ENCODE data around the gene STAMBP. TPM values are rescaled to one million over a fixed set of nuclear protein-coding genes. Genes with fewer than 3 reads are reported as not detected.

STAMBP gene
- total and polyA plus RNA-seq, 2 of the 4 experiments (the other 2 are of a cell fraction), result 29.7 to 38.7 TPM

DNA sequence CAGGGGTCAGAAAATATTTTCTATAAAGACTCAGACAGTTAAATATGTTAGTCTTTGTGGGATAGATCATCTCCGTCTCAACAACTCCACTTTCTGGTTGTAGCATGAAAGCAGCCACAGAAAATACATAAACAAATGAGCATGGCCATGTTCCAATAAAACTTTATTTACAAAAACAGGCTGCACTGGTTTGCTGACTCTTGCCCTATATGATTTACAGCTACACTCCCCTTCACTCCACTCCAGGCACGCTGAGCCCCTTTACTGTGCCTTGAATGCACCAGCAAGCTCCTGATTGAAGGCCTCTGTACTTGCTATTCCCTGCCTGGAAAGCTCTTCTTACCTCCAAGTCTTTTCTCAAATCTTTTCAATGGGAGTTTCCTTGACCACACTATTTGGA lies 5.8 kb upstream of the STAMBP start:
- Histone ChIP-seq H3K23ac (ENCODE audit: low read depth, low read length) (no peak overlapping the region; the same call in 1 of the 2 replicates), H2BK15ac (ENCODE audit: low read depth, low read length) (no peak overlapping the region), H2AK9ac (replicated peaks; ENCODE audit: low read depth, low read length, poor library complexity) (no peak overlapping the region), H3K18ac (ENCODE audit: low read depth, low read length) (no peak overlapping the region), H4K5ac (ENCODE audit: low read depth, low read length) (no peak overlapping the region), H2BK5ac (ENCODE audit: low read depth, low read length, poor library complexity, severe bottlenecking) (no peak overlapping the region), H3K4me3 (ENCODE audit: insufficient read depth, low read depth, low read length) (no peak overlapping the region), H3K4me2 (ENCODE audit: low read depth, low read length) (no peak overlapping the region), H2BK120ac (ENCODE audit: low read depth, low read length) (no peak overlapping the region), H3K36me3 (ENCODE audit: control insufficient read depth, insufficient read depth, low read length) (no peaks in the 10 kb centered on the region), H2BK20ac (ENCODE audit: low read depth, low read length) (no peak overlapping the region), H4K20me1 (ENCODE audit: insufficient read depth, low read length) (no peaks in the 10 kb centered on the region), H3K27ac (ENCODE audit: insufficient read depth, low read length) (no peak overlapping the region), H3K4ac (ENCODE audit: low read depth, low read length) (no peak overlapping the region), H3K9me3 (ENCODE audit: control insufficient read depth, insufficient read depth, low read length) (no peaks in the 10 kb centered on the region), H3K4me1 (ENCODE audit: control insufficient read depth, insufficient read depth, low read length) (no peaks in the 10 kb centered on the region), H2AFZ (replicated peaks; ENCODE audit: low read length, poor library complexity) (no peak overlapping the region), H3K9ac (ENCODE audit: low read depth, low read length) (no peak overlapping the region), H3K9me1 (ENCODE audit: insufficient read depth, low read length) (no peaks in the 10 kb centered on the region), H3K79me1 (ENCODE audit: low read depth in 1 of 2, low read length in 2 of 2) (0 out of 4 replicates have a peak, but pooled peaks cover 0 to 7% of the 10 kb centered on the region in 2 experiments), H2AK5ac (ENCODE audit: low read depth, low read length) (no peak overlapping the region), H3K56ac (ENCODE audit: extremely low read depth, insufficient read depth, low read length) (no peak overlapping the region), H4K8ac (ENCODE audit: low read depth in 2 of 2, low read length in 2 of 2) (no peak overlapping the region), H4K91ac (ENCODE audit: insufficient read depth, low read depth, low read length) (no peak overlapping the region), H3K14ac (replicated peaks; ENCODE audit: low read depth, low read length) (no peak overlapping the region), H3K27me3 (ENCODE audit: control insufficient read depth, insufficient read depth, low read length) (peaks cover 10% of the 10 kb centered on the region)
- intact Hi-C loops (cut with micrococcal nuclease) (no loop called here), in situ Hi-C loops (cut with MboI; ENCODE audit: low sequenced_read_pairs) (loop anchor here (10.0 to 25.0 kb wide), 2 partner anchors 162 to 514 kb away; partner anchors contain the start of genes SLC4A5 and TET3), dilution Hi-C loops (cut with HindIII; ENCODE audit: low sequenced_read_pairs, unreplicated experiment) (no loop called here)
- POLR2A ChIA-PET (ENCODE audit: unreplicated experiment), result no interaction called here
- TF ChIP-seq BHLHE40 (IDR thresholded peaks at IDR 0.05; ENCODE audit: low read depth, low read length) (no peak), MXI1 (IDR thresholded peaks at IDR 0.05; ENCODE audit: borderline replicate concordance, low read depth, low read length) (no peak), POLR2A (IDR thresholded peaks at IDR 0.05; ENCODE audit: low read depth, low read length) (no peak), MAZ (IDR thresholded peaks at IDR 0.05; ENCODE audit: borderline replicate concordance, low read depth, low read length) (no peak), SMC3 (IDR thresholded peaks at IDR 0.05; ENCODE audit: low read depth, low read length) (no peak), FOS (IDR thresholded peaks at IDR 0.05; ENCODE audit: low read depth, low read length) (no peak), CEBPB (IDR thresholded peaks at IDR 0.05; ENCODE audit: low read depth, low read length) (no peak), CHD1 (IDR thresholded peaks at IDR 0.05; ENCODE audit: low read depth, low read length) (no peak), MAFK (IDR thresholded peaks at IDR 0.05; ENCODE audit: low read depth, low read length) (no peak), RCOR1 (IDR thresholded peaks at IDR 0.05; ENCODE audit: insufficient replicate concordance, low read length) (no peak), NFE2L2 (IDR thresholded peaks at IDR 0.05; ENCODE audit: low read depth, low read length) (no peak), CTCF (conservative IDR thresholded peaks at IDR 0.05; ENCODE audit: low read depth, low read length) (no peak), RFX5 (IDR thresholded peaks at IDR 0.05; ENCODE audit: low read depth, low read length) (no peak), ELK1 (IDR thresholded peaks at IDR 0.05; ENCODE audit: borderline replicate concordance, low read depth, low read length) (no peak), RAD21 (IDR thresholded peaks at IDR 0.05; ENCODE audit: low read length) (no peak)
- TF ChIP-seq, protein P1, sequence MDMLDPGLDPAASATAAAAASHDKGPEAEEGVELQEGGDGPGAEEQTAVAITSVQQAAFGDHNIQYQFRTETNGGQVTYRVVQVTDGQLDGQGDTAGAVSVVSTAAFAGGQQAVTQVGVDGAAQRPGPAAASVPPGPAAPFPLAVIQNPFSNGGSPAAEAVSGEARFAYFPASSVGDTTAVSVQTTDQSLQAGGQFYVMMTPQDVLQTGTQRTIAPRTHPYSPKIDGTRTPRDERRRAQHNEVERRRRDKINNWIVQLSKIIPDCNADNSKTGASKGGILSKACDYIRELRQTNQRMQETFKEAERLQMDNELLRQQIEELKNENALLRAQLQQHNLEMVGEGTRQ (IDR thresholded peaks at IDR 0.05; ENCODE audit: low read depth, low read length), result no peak
- no peak for ATAC-seq (ENCODE audit: low read depth)
- WGBS, 2 experiments (ENCODE audit: extremely low coverage in 2 of 2, insufficient read length in 1 of 2), result 33% methylated on average over 1 of the region's 2 CpGs; no CpG with 5 or more reads in 1 of the 2 experiments
- no TSS peak for BruUV-seq (replicated peaks)
- CTCF ChIA-PET, result no interaction called here
- no peak for DNase-seq

Measured in IMR-90 (cell line).